Measurements from ENCODE around the gene IGLL1. TPM values are rescaled to one million over a fixed set of nuclear protein-coding genes. Genes with fewer than 3 reads are reported as not detected.
A peak's percentile ranks its signal among the peaks of the same experiment; 100 is the strongest.

IGLL1 gene
- total and polyA plus RNA-seq, 4 donors, result 0.28 to 1.1 (median 0.33) TPM; not detected in 1

DNA sequence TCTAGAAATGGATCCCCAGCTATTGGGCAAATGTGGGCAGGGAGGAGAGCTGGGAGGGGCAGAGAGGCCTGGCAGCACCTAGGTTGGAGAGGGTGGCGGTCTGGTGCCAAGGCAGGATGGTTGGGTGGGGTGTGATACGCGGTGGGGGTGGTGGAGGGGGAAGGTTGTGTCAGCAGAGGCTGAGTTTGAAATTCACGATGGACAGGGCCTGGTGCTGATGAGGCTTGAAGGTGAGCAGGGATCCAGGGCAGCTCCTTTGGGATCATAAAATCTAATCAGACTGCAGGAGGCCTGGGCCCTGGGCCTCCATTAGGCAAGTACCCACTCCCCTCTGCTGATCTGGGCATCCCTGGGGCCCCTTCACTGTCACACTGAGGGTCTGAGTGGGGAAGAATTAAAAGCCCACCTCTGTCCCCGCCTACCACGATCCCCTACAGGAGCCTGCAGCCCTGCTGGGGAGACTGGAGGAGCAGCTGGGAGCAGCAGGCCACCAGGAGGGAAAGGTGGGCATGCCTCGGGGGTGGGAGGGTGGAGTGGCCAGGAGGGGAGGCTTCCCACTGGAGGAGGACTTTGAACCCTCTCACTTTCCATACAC lies 24.0 kb downstream of the IGLL1 start:
- Histone ChIP-seq H3K4me1 (ENCODE audit: control insufficient read depth, insufficient read depth, low read length) (peaks cover 26% of the 10 kb centered on the region), H3K4me3 (ENCODE audit: low read depth, low read length) (no peak overlapping the region), H3K9me3 (ENCODE audit: control insufficient read depth, insufficient read depth, low read length) (no peaks in the 10 kb centered on the region), H3K27ac (ENCODE audit: low read depth, low read length) (no peak overlapping the region), H3K27me3 (ENCODE audit: control insufficient read depth, insufficient read depth, low read length) (no peaks in the 10 kb centered on the region), H3K36me3 (ENCODE audit: control insufficient read depth, insufficient read depth, low read length) (no peaks in the 10 kb centered on the region)
- WGBS (ENCODE audit: insufficient coverage), result 37% methylated on average over 3 of the region's 7 CpGs
- no peak for DNase-seq (ENCODE audit: low read depth in 4 of 6, low spot score in 6 of 6)

DNA sequence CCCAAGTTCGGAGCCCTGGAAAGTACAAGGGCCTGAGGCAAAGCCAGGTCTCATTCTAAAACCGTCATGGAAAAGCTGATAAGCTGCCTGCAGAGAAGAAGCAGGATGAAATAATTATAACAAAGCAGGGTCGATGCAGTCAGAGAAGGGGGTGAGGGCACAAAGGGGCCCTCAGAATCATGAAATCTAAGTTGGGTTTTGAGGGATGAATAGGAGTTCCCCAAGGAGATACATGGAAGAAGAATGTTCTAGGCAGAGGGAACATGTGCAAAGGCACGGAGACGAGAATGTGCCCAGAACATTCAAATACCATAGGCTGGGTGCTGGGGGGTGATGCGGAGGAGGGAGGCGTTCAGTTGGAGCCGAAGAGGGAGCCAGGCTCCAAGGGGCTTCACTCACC lies 25.0 kb downstream of the IGLL1 start:
- H3K4me1 ChIP-seq (ENCODE audit: control insufficient read depth, insufficient read depth, low read length), result peaks cover 26% of the 10 kb centered on the region
- DNase-seq (ENCODE audit: low read depth in 4 of 6, low spot score in 6 of 6), result no peak
- no peak overlapping the region for H3K27ac ChIP-seq (ENCODE audit: low read depth, low read length)
- WGBS (ENCODE audit: insufficient coverage), result 90% methylated on average over 8 of the region's 8 CpGs
- H3K9me3 ChIP-seq (ENCODE audit: control insufficient read depth, insufficient read depth, low read length), result no peaks in the 10 kb centered on the region
- H3K4me3 ChIP-seq (ENCODE audit: low read depth, low read length), result no peak overlapping the region
- H3K36me3 ChIP-seq (ENCODE audit: control insufficient read depth, insufficient read depth, low read length), result no peaks in the 10 kb centered on the region
- H3K27me3 ChIP-seq (ENCODE audit: control insufficient read depth, insufficient read depth, low read length), result no peaks in the 10 kb centered on the region

DNA sequence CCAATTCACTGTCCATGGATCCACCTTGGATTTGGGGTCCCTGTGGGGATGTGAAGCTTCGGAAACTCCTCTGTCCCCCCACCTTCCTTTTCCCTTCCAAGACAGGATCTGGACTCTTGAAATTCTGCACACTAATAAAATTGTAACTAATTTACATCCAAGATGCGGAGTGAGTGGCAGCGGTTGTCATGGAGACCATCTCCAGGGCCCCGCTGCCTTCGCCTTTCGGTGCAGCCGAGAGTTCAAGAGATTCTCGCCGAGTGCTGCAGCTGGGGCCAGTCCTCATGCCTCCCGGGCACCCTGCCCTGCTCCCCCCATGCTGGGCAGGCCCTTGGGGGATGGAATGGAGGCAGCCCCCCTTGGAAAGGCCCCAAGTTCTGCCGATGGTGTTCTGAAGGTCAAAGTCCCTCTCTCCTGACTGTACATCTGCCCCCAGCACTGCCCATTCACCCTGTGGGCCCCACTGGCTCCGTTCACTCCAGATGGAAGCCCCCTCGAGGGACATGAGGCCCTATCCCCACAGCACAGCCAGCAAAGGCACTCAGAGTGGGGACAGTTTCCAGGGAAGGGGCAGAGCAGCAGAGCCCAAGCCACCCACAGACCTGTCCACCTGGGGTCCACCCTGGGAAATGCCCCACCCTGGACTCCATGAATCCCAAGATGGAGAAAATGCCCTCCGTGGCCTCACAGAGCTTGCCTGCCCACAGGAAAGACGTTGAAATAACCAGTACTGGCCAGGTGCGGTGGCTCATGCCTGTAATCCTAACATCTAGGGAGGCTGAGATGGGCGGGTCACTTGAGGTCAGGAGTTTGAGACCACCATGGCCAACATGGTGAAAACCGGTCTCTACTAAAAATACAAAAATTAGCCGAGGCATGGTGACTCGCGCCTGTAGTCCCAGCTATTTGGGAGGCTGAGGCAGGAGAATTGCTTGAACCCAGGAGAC lies 25.9 kb downstream of the IGLL1 start:
- Histone ChIP-seq H3K27me3 (ENCODE audit: control insufficient read depth, insufficient read depth, low read length) (no peaks in the 10 kb centered on the region), H3K9me3 (ENCODE audit: control insufficient read depth, insufficient read depth, low read length) (no peaks in the 10 kb centered on the region), H3K4me1 (ENCODE audit: control insufficient read depth, insufficient read depth, low read length) (peaks cover 26% of the 10 kb centered on the region), H3K36me3 (ENCODE audit: control insufficient read depth, insufficient read depth, low read length) (no peaks in the 10 kb centered on the region), H3K27ac (ENCODE audit: low read depth, low read length) (no peak overlapping the region), H3K4me3 (ENCODE audit: low read depth, low read length) (no peak overlapping the region)
- 44% methylated on average over 20 of the region's 21 CpGs for WGBS (ENCODE audit: insufficient coverage)
- DNase-seq (ENCODE audit: low read depth in 4 of 6, low spot score in 6 of 6), result peak in 2 of 6 donors; percentile 58 to 91

DNA sequence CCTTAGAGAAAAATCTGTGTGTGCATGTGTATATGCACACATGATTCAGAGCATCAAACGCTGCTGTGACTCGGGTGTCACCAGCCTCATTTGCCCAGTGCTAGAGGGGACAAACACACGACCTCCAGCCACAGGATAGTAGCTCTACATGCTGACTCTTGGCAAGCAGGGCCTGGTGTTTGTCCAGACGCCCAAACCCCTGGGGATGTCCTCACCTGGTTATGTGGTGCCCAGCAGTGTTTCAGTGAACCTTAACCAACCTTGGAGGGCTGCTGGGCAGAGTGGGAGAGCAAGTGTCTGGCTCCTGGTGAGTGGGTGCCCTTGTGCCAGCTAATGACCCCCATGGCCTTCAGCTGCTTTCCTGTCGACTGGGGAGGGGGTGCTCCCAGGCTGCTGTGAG lies 26.7 kb downstream of the IGLL1 start:
- Histone ChIP-seq H3K36me3 (ENCODE audit: control insufficient read depth, insufficient read depth, low read length) (no peaks in the 10 kb centered on the region), H3K4me1 (ENCODE audit: control insufficient read depth, insufficient read depth, low read length) (peaks cover 26% of the 10 kb centered on the region), H3K27ac (ENCODE audit: low read depth, low read length) (no peak overlapping the region), H3K4me3 (ENCODE audit: low read depth, low read length) (no peak overlapping the region), H3K9me3 (ENCODE audit: control insufficient read depth, insufficient read depth, low read length) (no peaks in the 10 kb centered on the region), H3K27me3 (ENCODE audit: control insufficient read depth, insufficient read depth, low read length) (no peaks in the 10 kb centered on the region)
- WGBS (ENCODE audit: insufficient coverage), result 67% methylated on average over 5 of the region's 5 CpGs
- no peak for DNase-seq (ENCODE audit: low read depth in 4 of 6, low spot score in 6 of 6)

DNA sequence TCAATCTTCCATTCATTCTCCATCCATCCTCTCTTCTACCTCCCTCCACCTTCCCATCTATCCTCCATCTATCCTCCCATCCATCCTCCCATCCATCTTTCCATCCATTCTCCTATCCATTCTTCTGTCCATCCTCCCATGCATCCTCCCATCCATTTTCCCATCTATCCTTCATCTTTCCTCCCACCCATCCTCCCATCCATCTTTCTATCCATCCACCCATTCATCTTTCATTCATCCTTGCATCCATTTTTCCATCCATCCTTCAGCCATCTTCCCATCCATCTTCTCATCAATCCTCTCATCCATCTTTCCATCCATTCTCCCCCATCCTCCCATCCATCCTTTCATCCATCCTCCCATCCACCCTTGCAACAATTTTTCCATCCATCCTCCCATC lies 27.5 kb downstream of the IGLL1 start:
- Histone ChIP-seq H3K36me3 (ENCODE audit: control insufficient read depth, insufficient read depth, low read length) (no peaks in the 10 kb centered on the region), H3K9me3 (ENCODE audit: control insufficient read depth, insufficient read depth, low read length) (no peaks in the 10 kb centered on the region), H3K27me3 (ENCODE audit: control insufficient read depth, insufficient read depth, low read length) (no peaks in the 10 kb centered on the region), H3K4me1 (ENCODE audit: control insufficient read depth, insufficient read depth, low read length) (peaks cover 26% of the 10 kb centered on the region), H3K27ac (ENCODE audit: low read depth, low read length) (no peak overlapping the region), H3K4me3 (ENCODE audit: low read depth, low read length) (no peak overlapping the region)
- no peak for DNase-seq (ENCODE audit: low read depth in 4 of 6, low spot score in 6 of 6)

DNA sequence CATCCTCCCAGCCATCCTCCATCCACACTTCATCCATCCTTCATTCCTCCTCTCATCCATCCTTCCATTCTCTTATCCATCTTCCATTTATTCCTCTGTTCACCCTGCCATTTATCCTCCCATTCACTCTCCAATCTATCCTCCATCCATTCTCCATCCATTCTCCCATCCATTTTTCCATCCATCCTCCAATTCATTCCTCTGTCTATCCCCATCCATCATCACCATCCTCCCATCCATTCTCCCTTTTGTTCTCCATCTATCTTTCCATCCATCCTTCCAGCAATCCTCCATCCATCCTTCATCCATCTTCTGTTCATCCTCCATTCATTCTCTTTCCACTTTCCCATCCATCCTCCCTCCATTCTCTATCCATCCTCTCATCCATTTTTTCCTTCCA lies 28.7 kb downstream of the IGLL1 start:
- Histone ChIP-seq H3K9me3 (ENCODE audit: control insufficient read depth, insufficient read depth, low read length) (no peaks in the 10 kb centered on the region), H3K36me3 (ENCODE audit: control insufficient read depth, insufficient read depth, low read length) (no peaks in the 10 kb centered on the region), H3K27ac (ENCODE audit: low read depth, low read length) (no peak overlapping the region), H3K27me3 (ENCODE audit: control insufficient read depth, insufficient read depth, low read length) (no peaks in the 10 kb centered on the region), H3K4me3 (ENCODE audit: low read depth, low read length) (no peak overlapping the region), H3K4me1 (ENCODE audit: control insufficient read depth, insufficient read depth, low read length) (peaks cover 20% of the 10 kb centered on the region)
- no peak for DNase-seq (ENCODE audit: low read depth in 4 of 6, low spot score in 6 of 6)

DNA sequence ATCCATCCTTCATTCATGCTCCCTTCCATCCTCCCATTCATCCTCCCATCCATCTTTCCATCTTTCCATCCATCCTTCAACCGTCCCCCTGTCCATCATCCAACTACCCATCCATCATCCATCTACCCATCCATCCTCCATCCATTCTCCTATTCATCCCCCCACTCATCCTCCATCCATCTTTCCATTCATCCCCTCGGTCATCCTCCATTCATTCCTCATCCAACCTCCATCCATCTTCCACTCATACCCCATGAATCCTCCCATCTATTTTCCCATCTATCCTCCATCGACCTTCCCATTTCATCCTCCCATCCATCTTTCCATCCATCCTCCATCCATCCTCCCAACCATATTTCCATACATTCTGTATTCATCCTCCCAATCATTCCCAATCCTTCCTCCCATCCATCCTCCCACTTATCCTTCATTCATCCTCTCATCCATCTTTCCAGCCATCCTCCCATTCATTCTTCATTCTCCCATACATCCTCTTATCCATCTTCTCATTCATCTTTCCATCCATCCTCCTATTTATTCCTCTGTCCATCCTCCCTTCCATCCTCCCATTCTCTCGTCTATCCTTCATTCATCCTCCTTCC lies 29.9 kb downstream of the IGLL1 start:
- no peaks in the 10 kb centered on the region for H3K9me3 ChIP-seq (ENCODE audit: control insufficient read depth, insufficient read depth, low read length)
- WGBS (ENCODE audit: insufficient coverage), result 76% methylated on average over 4 of the region's 4 CpGs
- H3K36me3 ChIP-seq (ENCODE audit: control insufficient read depth, insufficient read depth, low read length), result no peaks in the 10 kb centered on the region
- H3K4me3 ChIP-seq (ENCODE audit: low read depth, low read length), result no peak overlapping the region
- peaks cover 14% of the 10 kb centered on the region for H3K4me1 ChIP-seq (ENCODE audit: control insufficient read depth, insufficient read depth, low read length)
- no peaks in the 10 kb centered on the region for H3K27me3 ChIP-seq (ENCODE audit: control insufficient read depth, insufficient read depth, low read length)
- DNase-seq (ENCODE audit: low read depth in 4 of 6, low spot score in 6 of 6), result no peak
- H3K27ac ChIP-seq (ENCODE audit: low read depth, low read length), result no peak overlapping the region

DNA sequence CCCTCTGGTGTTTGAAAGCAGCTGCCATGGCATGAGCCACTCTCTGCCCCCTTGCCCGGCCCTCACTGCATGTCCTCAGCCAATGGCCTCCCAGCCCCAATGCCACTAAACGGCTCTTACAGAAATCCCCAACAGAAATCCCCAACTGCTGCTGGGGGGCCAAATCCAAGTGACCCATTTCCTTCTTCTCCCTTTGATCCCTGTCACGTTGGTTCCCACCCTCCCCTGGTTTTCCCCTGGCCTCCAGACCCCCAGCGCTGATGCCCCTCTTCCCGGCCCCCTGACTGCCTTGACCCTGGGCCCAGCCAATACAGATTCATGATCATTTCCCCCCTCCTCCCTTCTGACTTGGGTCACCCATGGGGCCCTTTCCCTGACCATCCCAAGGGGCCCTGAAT lies 30.9 kb downstream of the IGLL1 start:
- Histone ChIP-seq H3K4me1 (ENCODE audit: control insufficient read depth, insufficient read depth, low read length) (peaks cover 9% of the 10 kb centered on the region), H3K4me3 (ENCODE audit: low read depth, low read length) (no peak overlapping the region), H3K36me3 (ENCODE audit: control insufficient read depth, insufficient read depth, low read length) (no peaks in the 10 kb centered on the region), H3K27ac (ENCODE audit: low read depth, low read length) (no peak overlapping the region), H3K27me3 (ENCODE audit: control insufficient read depth, insufficient read depth, low read length) (no peaks in the 10 kb centered on the region), H3K9me3 (ENCODE audit: control insufficient read depth, insufficient read depth, low read length) (no peaks in the 10 kb centered on the region)
- no peak for DNase-seq (ENCODE audit: low read depth in 4 of 6, low spot score in 6 of 6)
- whole genome bisulfite sequencing (ENCODE audit: insufficient coverage), result 73% methylated on average over 5 of the region's 5 CpGs

DNA sequence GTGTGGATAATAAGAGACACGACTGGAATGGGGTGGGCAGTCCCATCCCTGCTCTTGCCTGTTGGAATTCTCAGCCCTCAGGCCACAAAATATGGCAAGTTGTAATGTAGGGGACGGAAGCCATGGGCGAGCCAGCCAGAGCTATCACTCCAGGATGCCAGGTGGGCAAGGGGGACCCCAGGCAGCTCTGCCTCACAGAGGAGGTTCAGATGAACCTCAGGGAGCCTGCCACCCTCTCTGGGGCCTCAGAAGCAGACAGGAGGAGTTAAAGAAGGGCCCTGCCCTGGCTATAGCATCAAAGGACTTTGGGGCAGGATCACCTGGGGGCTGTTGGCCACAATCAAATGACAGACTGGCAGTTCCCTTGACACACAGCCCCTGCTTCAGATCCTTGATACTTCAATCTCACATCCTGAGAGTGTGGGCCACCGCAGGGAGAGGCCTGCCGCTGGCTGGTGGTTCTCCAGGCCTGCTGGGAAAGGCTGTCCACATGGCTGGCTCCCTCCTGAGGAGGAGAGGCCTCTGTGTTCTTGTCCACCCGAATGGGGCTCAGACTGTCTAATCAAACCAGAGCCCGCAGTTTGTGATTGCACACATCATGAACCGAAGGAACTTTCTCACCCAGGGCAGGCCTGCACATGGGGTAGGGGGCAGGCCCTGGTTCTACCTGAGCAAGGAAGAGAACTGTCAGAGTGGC lies 31.4 kb downstream of the IGLL1 start:
- Histone ChIP-seq H3K4me3 (ENCODE audit: low read depth, low read length) (no peak overlapping the region), H3K4me1 (ENCODE audit: control insufficient read depth, insufficient read depth, low read length) (peaks cover 4% of the 10 kb centered on the region), H3K9me3 (ENCODE audit: control insufficient read depth, insufficient read depth, low read length) (no peaks in the 10 kb centered on the region), H3K27me3 (ENCODE audit: control insufficient read depth, insufficient read depth, low read length) (no peaks in the 10 kb centered on the region), H3K27ac (ENCODE audit: low read depth, low read length) (no peak overlapping the region), H3K36me3 (ENCODE audit: control insufficient read depth, insufficient read depth, low read length) (no peaks in the 10 kb centered on the region)
- 91% methylated on average over 7 of the region's 8 CpGs for whole genome bisulfite sequencing (ENCODE audit: insufficient coverage)
- DNase-seq (ENCODE audit: low read depth in 4 of 6, low spot score in 6 of 6), result no peak
